Kidney (tissue), 14 donors: ENCODE results near the gene APOL2. TPM values are rescaled to one million over a fixed set of nuclear protein-coding genes. Genes with fewer than 3 reads are reported as not detected.
"Not testable (repeated sequence)": the region's sequence is repeated elsewhere in the genome, so short reads cannot be mapped to it uniquely, and the experiment has no call there.

ENCODE experiments used
- DNase-seq, 5 donors: peaks; one replicate each; pipeline ENCODE4 v3.0.0-alpha.2; 2013 to 2020
- FAIRE-seq: peaks from 2 replicates; lab custom pipeline; 2012; peaks lifted over from hg19 to GRCh38; lab: Jason Lieb, UNC
- H3K27ac ChIP-seq, 2 donors: one replicate each; pipeline ENCODE4 v1.7.0; 2013; ENCODE audit warnings: low read depth in 2 of 2, low read length in 2 of 2, inconsistent platforms in 1 of 2
- H3K27me3 ChIP-seq: one replicate; pipeline ENCODE4 v1.7.1; 2013; ENCODE audit warnings: low read length, inconsistent platforms; ENCODE audit not compliant: control insufficient read depth, insufficient read depth
- H3K36me3 ChIP-seq, 3 donors: one replicate each; pipeline versions ENCODE4 v1.7.0 to v1.7.1; 2013; ENCODE audit warnings: low read length in 3 of 3, control low read depth in 1 of 3, inconsistent platforms in 1 of 3; ENCODE audit not compliant: insufficient read depth in 3 of 3, control insufficient read depth in 2 of 3
- H3K4me1 ChIP-seq, 3 donors: one replicate each; pipeline versions ENCODE4 v1.7.0 to v1.7.1; 2013; ENCODE audit warnings: low read length in 3 of 3, inconsistent platforms in 1 of 3, low read depth in 1 of 3; ENCODE audit not compliant: control insufficient read depth in 2 of 3, insufficient read depth in 2 of 3
- H3K4me3 ChIP-seq, 3 donors: one replicate each; pipeline versions ENCODE4 v1.7.0 to v1.8.1; 2013; ENCODE audit warnings: low read length in 3 of 3, control low read depth in 1 of 3, inconsistent platforms in 1 of 3
- H3K9ac ChIP-seq, 3 donors: one replicate each; pipeline versions ENCODE4 v1.7.0 to v1.7.1; 2013; ENCODE audit warnings: low read length in 3 of 3, control low read depth in 1 of 3, inconsistent platforms in 1 of 3
- H3K9me3 ChIP-seq, 3 donors: one replicate each; pipeline versions ENCODE4 v1.7.0 to v1.7.1; 2013; ENCODE audit warnings: low read length in 3 of 3, control low read depth in 1 of 3, inconsistent platforms in 1 of 3; ENCODE audit not compliant: control insufficient read depth in 2 of 3, insufficient read depth in 1 of 3
- intact Hi-C: fragments of 100-400 bp; cut with DNase I; formaldehyde crosslinking; loops from one replicate; pipeline ENCODE4 v1.11.1; 2022
- polyA plus RNA-seq: library from polyadenylated mRNA; stranded (reverse); fragments of 350-450 nt; fragmentation: Illumina TruSeq; extraction: RNeasy Lipid Tissue Mini Kit (QIAGEN cat#74804); gene quantifications from one replicate; pipeline ENCODE4 v1.2.3, GENCODE V29; 2014; ENCODE audit warnings: low read depth, low replicate concordance; ENCODE audit not compliant: insufficient read depth
- total RNA-seq: library from RNA; stranded (reverse); fragmentation: NEBNext Ultra II Directional; extraction: Animal tissue kit (Norgen Biotek cat#: 25700); gene quantifications from one replicate; pipeline ENCODE4 v1.2.1, GENCODE V29; 2021
- TF ChIP-seq, protein P1 (sequence below): IDR thresholded peaks from 3 replicates; pipeline ENCODE4 v1.5.1; 2012; ENCODE audit warnings: mild to moderate bottlenecking, moderate library complexity, borderline replicate concordance; ENCODE audit not compliant: insufficient read depth; ENCODE audit errors: extremely low read depth
- donor health status: control.
- donor health status: control.
- donor health status: control.
- donor health status: control.
- donor health status: control.
- donor health status: DM: yes; HTN: yes; CAD: no.
- donor health status: Normal renal cell carcinoma (clear cell type).

The APOL2 gene
- total and polyA plus RNA-seq, 2 donors from 2014 or later = 34.8 to 48.8 TPM

DNA sequence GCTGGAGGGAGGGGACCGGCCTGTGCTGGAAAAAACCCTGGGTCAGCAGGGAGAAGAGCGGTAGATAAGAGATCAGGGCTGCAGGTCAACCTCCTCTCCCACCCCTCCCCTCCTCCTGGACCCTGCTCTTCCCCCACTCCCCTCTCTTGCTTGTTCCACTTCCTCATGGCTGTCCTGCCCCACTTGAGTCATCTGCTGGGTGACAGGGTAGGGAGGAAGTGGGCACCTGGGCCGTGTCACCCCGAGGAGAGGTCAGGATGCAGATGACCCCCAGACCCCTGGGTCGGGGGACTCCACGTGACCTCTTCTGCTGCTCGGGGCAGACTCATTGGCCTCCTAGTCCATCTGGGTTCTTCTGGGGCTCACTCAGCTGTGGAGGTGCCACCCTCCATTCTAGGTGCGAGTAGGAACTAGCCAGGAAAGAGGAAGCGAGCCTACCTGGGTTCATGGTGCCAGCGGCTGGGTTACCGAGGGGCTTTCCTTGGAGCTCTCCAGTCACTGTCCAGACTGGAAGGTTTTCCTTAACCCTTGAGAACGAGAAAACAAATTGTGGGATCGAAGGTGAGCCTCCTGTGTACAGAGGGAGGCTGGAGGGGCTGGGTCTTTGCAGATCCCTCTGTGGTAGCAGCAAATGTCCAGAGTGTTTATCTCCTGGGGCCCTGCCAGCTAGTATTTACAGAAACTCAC is 6.5 kb downstream of the APOL2 start:
- intact Hi-C loops = no loop called here
- H3K4me3 ChIP-seq = no peak overlapping the region
- FAIRE-seq = no peak
- H3K27ac ChIP-seq = no peak overlapping the region
- H3K36me3 ChIP-seq = peaks cover 2 to 18% (median 10%) of the 10 kb centered on the region in 3 donors
- TF ChIP-seq, protein P1, sequence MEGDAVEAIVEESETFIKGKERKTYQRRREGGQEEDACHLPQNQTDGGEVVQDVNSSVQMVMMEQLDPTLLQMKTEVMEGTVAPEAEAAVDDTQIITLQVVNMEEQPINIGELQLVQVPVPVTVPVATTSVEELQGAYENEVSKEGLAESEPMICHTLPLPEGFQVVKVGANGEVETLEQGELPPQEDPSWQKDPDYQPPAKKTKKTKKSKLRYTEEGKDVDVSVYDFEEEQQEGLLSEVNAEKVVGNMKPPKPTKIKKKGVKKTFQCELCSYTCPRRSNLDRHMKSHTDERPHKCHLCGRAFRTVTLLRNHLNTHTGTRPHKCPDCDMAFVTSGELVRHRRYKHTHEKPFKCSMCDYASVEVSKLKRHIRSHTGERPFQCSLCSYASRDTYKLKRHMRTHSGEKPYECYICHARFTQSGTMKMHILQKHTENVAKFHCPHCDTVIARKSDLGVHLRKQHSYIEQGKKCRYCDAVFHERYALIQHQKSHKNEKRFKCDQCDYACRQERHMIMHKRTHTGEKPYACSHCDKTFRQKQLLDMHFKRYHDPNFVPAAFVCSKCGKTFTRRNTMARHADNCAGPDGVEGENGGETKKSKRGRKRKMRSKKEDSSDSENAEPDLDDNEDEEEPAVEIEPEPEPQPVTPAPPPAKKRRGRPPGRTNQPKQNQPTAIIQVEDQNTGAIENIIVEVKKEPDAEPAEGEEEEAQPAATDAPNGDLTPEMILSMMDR = no peak
- peaks cover 0 to 14% (median 0%) of the 10 kb centered on the region in 3 donors for H3K4me1 ChIP-seq
- DNase-seq = no peak
- H3K9me3 ChIP-seq = no peaks in the 10 kb centered on the region
- H3K27me3 ChIP-seq = no peaks in the 10 kb centered on the region
- no peak overlapping the region for H3K9ac ChIP-seq

DNA sequence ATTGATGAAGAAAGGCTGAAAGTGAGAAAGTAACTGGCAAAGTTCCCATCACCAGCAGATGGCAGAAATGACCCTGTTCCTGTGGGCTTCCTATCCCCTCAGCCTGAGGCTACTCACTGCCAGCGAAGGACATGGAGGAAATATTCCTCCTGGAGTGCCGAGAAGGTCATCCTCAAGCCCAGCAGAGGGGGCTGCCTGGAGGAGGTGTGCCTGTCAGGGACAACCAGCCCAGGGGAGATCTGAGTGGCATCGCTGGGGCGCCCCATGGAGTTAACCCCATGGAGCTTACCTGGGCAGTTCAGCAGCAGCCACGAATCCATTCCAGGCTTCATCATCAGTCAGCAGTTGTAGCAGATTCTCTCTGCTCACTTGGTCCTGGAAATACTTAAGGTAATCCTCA is 8.3 kb downstream of the APOL2 start:
- DNase-seq, intact Hi-C loops, H3K27ac ChIP-seq, H3K27me3 ChIP-seq, H3K9ac ChIP-seq, H3K4me1 ChIP-seq, H3K4me3 ChIP-seq, FAIRE-seq, H3K9me3 ChIP-seq: not testable (repeated sequence)
- H3K36me3 ChIP-seq = peaks cover 2 to 24% (median 6%) of the 10 kb centered on the region in 3 donors

DNA sequence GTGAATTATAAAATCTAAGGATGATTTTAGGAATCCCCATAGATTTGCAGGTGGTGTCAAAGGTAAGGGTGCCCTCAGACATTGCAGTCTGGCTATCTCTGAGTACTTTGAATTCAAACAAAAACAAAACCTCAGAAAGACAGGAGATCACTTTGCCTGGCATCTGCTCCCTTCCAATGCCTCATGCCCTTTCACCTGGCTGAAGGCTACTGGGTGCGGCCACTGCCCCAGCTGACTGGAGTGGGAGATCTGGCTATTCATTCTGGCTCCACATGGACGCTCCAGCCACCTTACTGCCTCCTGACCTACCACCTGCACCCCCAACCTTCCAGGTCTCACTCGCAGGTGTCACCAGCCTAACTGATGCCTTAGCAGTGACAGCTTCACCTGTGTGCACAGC is 9.7 kb downstream of the APOL2 start:
- H3K9me3 ChIP-seq, H3K27me3 ChIP-seq, DNase-seq, FAIRE-seq, intact Hi-C loops, H3K9ac ChIP-seq, H3K27ac ChIP-seq, H3K4me3 ChIP-seq, H3K4me1 ChIP-seq: not testable (repeated sequence)
- peaks cover 2 to 24% (median 6%) of the 10 kb centered on the region in 3 donors for H3K36me3 ChIP-seq

DNA sequence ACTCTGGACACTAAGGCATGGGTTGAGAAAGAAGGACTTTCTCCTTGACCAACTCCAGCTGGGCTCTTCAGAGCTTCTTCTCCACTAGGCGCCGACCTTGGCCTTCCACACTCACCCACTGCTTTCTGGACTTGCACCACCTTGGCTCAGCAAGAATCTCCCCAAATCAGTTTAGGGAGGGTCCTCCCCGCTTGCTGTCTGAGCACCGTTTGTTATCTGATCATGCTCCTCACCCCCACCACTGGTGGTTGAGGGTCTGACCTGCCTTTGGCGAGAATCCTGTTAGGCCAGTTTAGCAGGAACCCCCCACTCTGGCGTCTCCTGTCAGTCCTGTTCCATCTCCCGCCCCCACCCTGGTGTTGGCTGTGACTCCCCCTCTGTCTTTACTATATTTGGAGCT is 10.4 kb downstream of the APOL2 start:
- no peaks in the 10 kb centered on the region for H3K9me3 ChIP-seq
- no peaks in the 10 kb centered on the region for H3K27me3 ChIP-seq
- DNase-seq = no peak
- H3K4me3 ChIP-seq = no peak overlapping the region
- H3K27ac ChIP-seq = no peak overlapping the region
- no peak for FAIRE-seq
- peaks cover 2 to 22% (median 6%) of the 10 kb centered on the region in 3 donors for H3K36me3 ChIP-seq
- TF ChIP-seq, protein P1 = no peak
- intact Hi-C loops = no loop called here
- no peak overlapping the region for H3K9ac ChIP-seq
- no peaks in the 10 kb centered on the region for H3K4me1 ChIP-seq

DNA sequence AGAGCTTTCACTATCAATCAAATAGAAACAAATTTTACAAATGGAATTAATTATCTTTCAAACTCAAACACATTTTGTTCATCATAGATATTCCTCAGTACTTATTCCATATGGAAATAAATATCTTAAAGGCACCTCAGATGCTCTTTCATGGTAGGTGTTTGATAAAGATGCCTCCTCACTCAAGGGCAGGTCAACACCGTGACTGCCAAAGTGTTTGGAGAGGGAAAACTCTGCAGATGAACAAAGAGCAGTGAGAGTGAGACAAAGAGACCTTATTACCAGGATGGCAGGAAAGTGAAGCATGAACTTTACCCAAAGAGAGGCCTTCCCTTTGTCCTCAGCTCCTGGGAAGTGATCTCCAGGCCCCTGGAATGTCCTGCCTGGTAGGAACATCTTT is 11.0 kb downstream of the APOL2 start:
- not testable (repeated sequence) for FAIRE-seq

More for the DNA sequence above, 11.0 kb downstream of the APOL2 start:
- H3K9ac ChIP-seq, DNase-seq, H3K9me3 ChIP-seq, intact Hi-C loops, H3K27me3 ChIP-seq, H3K4me3 ChIP-seq, H3K27ac ChIP-seq, H3K4me1 ChIP-seq: not testable (repeated sequence)
- H3K36me3 ChIP-seq = peaks cover 2 to 22% (median 6%) of the 10 kb centered on the region in 3 donors
